T-helper 2 cell treated with Interferon-gamma antibody and Interleukin-4, amounts not matched to agents 100 ng/mL and 5 ng/mL, for 36 hours (primary cell): ENCODE measurements around the gene SEPTIN5. TPM values are rescaled to one million over a fixed set of nuclear protein-coding genes. Genes with fewer than 3 reads are reported as not detected.
"Not testable (repeated sequence)": the region's sequence is repeated elsewhere in the genome, so short reads cannot be mapped to it uniquely, and the experiment has no call there.

Experiments used
- intact Hi-C: fragments of 100-400 bp; cut with micrococcal nuclease; formaldehyde crosslinking; loops from one replicate; pipeline ENCODE4 v1.15.1; 2023
- total RNA-seq: library from RNA; stranded (reverse); gene quantifications from 2 replicates; pipeline ENCODE4 v1.2.3, GENCODE V29; 2022

The SEPTIN5 gene
- 0.45 TPM in 1 of 2 replicates, not detected in the other for total RNA-seq

- intact Hi-C loops = no loop called here
These were observed at the start of gene SEPTIN5 for GRCh38 chr22:19714312-19715187. Gene SEPTIN5, plus strand, starts transcription at chr22:19714503. Its CDS starts 86 bp downstream, at chr22:19714589.

DNA sequence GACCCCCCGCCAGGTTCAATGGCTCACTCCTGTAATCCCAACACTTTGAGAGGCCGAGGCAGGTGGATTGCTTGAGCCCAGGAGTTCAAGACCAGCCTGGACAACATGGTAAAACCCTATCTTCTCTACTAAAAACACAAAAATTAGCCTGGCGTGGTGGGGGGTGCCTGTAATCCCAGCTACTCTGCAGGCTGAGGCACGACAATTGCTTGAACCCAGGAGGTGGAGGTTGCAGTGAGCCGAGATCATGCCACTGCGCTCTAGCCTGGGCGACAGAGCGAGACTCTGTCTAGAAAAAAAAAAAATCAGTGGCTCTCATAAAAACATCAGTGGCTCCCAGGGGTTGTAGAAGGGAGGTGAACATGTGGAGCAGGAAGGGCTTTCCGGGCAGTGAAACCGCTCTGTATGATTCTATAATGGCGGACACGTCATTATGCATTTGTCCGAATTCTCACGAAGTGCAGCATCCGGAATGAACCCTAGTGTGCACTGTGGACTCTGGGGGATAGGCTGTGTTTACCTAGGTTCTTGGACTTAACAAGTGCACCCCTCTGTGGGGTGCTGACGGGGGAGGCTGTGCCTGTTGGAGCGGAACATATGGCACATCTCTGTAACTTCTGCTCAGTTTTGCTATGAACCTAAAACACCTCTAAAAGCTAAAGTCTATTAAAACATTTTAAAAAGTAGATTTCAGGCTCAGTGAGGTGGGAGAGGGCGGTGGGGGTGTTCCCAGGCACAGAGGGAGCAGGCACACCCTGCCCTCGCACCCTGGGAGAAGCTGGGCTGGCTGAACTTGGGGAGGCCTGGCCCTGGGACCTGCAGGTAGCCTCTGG, 49.1 kb upstream of the SEPTIN5 start:
- intact Hi-C loops = no loop called here

DNA sequence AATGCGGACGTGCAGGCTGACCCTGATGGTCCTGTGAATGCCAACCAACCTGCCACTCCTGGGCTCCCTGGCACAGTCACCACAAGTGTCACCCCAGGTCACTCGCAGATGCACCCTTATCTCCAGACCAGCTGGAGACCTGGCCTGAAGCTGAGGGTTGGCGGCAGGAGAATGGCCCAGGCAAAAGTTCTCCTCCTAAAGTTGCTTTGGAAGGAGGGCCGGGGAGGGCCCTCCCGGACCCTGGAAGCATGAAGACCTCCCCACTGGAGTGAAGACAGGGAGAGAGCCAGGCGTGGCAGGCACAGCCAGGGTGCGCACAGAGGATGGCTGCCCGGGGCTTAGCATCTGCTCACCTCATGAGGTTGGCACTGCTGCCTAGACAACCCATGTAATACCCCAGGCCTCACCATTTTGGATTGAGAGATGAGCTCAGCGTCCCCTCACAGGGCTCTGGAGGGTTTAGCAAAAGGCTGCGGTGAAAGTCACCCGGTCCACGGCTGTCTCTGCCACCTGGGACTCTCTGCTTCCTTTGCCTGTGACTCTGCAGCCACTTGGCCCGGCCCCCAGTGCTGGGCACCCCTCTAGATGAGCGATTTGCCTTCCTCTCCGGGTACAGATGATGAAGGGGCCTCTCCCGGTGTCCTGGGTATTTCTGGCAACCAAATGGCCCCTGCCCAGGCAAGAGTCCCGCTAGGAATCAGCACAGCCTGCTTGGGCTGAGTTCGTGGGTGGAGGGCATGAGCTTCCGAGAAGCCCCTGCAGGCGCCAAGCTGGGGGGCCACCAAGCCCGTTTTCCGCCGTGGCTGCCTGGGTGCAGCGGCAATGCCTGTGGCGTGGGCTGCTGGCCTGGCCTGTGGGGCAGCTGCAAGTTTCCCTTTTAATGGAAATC, 48.3 kb upstream of the SEPTIN5 start:
- intact Hi-C loops = no loop called here

- intact Hi-C loops = no loop called here
These were observed 47.4 kb upstream of the SEPTIN5 start for GRCh38 chr22:19666673-19667593.

- intact Hi-C loops = no loop called here
These were observed 46.2 kb upstream of the SEPTIN5 start for GRCh38 chr22:19667872-19668740.

DNA sequence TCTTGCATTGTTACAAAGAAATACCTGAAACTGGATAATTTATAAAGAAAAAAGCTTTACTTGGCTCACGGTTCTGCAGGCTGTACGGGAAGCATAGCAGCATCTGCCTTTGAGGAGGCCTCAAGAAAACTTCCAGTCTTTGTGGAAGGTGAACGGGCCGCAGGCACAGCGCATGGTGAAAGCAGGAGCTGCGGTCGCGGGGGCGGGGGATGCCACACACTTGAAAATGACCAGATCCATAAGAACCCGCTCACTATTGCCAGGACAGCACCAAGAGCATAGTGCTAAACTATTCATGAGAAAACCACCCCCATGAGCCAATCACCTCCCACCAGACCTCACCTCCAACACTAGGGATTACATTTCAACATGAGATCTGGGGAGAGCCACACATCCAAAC, 45.6 kb upstream of the SEPTIN5 start:
- intact Hi-C loops = no loop called here

DNA sequence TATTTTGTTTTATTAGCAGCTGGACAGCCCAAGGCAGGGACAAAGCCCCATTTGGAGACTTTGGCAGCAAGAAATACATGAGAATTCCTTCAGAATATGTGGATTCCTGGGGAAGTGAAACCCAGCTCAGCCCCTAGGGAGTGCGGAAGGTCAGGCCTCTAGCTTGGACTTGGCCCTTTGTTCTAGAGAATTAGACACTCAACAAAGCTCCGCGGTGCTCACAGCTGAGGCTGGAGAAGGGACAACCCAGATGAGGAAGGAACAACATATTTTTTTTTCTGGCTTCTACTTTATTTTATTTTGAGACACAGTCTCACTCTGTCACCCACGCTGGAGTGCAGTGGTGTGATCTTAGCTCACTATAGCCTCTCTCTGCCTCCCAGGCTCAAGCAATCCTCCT, 44.7 kb upstream of the SEPTIN5 start:
- intact Hi-C loops = no loop called here

DNA sequence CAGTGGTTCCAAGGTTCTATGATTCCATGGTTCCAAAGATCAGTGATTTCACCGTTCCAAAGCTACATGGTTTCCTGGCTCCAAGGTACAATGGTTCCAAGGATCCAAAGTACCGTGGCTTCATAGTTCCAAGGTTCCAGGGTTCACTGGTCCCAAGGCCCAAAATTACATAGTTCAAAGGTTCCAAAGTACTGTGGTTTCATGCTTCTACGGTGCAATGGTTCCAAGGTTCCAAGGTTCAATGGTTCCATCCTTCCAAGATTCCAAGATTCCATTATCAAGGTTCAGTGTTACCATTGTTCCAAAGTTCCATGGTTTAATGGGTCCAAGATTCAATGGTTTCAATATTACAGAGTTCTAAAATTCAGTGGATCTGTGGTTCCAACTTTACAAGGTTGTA, 43.0 kb upstream of the SEPTIN5 start:
- intact Hi-C loops = no loop called here

DNA sequence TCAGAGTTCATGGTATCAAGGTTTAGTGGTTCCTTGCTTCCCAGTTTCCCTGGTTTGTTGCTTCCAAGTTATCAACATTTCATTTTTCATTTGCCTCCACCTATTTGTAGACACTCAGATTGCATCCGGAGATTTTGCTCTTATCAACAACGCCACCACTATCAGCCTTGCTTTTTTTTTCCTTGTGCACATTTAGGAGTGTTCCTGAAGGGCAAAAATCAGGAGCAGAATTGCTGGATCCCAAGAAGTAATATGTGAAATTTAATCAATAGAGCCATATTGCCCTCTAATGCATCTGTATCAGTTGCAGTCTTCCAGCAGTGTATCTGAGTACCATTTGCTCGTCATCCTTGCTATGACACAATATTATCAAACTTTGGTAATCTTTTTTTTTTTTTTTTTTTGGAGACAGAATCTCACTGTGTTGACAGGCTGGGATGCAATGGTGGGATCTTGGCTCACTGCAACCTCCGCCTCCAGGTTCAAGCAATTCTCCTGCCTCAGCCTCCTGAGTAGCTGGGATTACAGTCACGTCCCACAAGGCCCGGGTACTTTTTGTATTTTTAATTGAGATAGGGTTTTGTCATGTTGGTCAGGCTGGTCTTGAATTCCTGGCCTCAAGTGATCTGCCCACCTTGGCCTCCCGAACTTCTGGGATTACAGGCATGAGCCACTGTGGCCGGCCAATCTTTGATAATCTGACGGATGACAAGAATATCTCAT, 42.1 kb upstream of the SEPTIN5 start:
- intact Hi-C loops = no loop called here

DNA sequence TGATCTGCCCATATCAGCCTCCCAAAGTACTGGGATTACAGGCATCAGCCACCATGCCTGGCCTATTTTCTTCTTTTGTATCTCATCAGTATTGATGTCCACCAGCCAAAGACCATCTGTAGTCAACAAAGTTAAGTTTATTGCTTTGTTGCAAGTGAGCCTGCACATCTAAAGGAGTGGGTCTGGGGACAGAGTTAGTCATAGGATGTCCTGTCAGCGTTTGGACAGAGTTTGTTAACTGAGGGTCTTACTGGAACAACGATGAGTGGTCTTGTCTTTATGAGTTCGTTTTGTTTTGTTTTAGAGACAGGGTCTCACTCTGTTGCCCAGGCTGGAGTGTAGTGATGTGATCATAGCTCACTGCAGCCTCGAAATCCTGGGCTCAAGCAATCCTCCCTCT, 40.6 kb upstream of the SEPTIN5 start:
- intact Hi-C loops = no loop called here

DNA sequence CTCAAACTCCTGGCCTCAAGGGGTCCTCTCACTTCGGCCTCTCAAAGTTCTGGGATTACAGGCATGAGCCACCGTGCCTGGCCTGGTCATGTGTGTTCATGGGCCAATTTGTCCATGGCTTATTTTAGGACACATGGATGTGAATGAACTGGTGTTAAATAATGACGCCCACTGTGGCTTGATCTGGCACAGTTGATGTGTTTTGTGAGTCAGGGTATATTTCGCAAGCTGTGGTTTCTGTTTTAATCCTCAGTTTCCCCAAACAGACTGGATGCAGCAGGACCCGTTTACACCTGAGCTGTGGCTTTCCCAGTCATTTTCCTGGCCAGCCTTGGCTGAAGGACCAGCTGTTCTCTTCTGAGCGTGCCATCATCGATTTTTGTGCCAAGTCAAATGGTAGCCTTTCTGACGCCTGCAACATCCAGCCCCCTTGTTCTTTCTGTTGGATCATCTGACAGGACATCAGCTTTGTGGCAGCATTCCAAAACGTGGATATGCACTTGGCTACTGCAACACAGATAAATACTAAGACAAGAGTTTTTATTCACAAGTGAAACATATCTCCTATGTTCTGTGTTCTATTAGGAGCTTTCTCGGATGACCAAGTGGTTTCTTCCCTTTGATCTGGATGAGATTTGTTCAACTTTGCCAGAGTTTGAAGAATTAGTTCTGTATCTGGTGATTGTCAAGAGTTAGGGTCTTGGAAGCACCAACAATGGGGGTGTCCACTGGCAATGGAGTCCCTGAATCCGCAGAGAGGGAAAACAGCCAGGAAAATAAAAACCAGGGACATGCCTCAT, 40.0 kb upstream of the SEPTIN5 start:
- intact Hi-C loops = no loop called here

GRCh38 chr22:19674929-19675253, 39.4 kb upstream of the SEPTIN5 start:
- intact Hi-C loops = no loop called here

DNA sequence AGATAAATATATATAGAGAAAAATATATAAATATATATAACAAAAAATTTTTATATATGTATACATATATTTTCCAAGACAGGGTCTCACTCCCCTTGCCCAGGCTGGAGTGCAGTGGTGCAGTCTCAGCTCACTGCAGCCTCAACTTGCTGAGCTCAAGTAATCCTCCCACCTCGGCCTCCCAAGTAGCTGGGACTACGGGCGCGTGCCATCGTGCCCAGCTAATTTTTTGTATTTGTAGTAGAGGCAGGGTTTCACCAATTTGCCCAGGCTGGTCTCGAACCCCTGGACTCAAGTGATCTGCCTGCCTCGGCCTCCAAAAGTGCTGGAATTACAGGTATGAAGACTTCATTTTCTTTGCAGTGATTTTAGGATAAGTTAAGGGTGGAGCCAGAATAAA, 38.9 kb upstream of the SEPTIN5 start:
- intact Hi-C loops = no loop called here

DNA sequence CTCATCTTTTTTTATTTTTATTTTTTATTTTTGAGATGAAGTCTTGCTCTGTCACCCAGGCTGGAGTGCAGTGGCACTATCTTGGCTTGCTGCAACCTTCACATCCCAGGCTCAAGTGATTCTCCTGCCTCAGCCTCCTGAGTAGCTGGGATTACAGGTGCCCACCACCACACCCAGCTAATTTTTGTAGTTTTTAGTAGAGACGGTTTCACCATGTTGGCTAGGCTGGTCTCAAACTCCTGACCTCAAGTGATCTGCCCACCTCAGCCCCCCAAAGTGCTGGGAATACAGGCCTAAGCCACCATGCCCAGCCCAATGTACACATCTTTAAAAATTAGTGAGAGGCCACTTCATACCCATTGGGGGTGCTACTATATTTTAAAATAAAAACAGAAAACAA, 37.9 kb upstream of the SEPTIN5 start:
- intact Hi-C loops = not testable (repeated sequence)

- intact Hi-C loops = no loop called here
These were observed 35.3 kb upstream of the SEPTIN5 start for GRCh38 chr22:19678949-19679521.

- intact Hi-C loops = no loop called here
These were observed 34.7 kb upstream of the SEPTIN5 start for GRCh38 chr22:19679522-19680101.

DNA sequence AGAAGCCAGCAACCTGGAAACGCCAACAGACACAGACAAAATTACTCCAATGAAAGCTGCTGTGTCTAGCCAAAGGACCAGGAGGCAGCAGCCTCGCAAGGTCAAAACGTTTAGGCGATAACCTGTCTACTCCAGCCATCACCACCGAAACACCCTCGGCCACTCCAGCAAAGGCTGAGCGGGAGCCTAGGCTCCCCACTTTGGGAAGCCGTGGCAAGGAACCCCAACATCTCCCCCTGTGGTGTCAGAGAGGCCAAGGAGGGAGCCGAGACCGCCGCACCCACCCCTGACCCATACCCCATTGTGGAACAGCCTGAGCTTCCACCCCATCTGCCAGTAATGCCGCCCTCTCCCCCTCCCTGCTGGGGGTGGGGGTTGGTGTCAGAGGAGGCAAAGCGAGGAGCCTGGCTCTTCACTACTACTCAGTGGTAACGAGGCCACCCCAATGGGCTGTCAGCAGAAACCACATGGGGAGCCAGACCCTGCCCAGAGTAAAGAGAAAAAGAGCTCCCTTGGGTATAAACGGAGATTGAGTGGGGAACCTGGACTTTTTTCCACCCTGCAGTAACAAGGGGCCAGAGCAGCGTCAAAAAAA, 33.9 kb upstream of the SEPTIN5 start:
- intact Hi-C loops = no loop called here
